ENCODE results near the gene SNED1.

Gene SNED1

GRCh38 chr2:241038374-241039180, 40.2 kb downstream of the SNED1 start:
- Histone ChIP-seq H3K27ac (ENCODE audit: low read depth, low read length) (no peak overlapping the region), H3K9me3 (ENCODE audit: control insufficient read depth, insufficient read depth, low read length) (no peaks in the 10 kb centered on the region), H3K36me3 (ENCODE audit: control insufficient read depth, insufficient read depth, low read length) (no peaks in the 10 kb centered on the region), H3K9ac (ENCODE audit: low read depth, low read length) (no peak overlapping the region), H3K27me3 (ENCODE audit: control insufficient read depth, insufficient read depth, low read length) (peaks cover 33% of the 10 kb centered on the region), H3K4me1 (ENCODE audit: control insufficient read depth, insufficient read depth, low read length) (peaks cover 6% of the 10 kb centered on the region; the same call in 1 of the 2 replicates), H3K4me3 (ENCODE audit: low read depth, low read length) (no peak overlapping the region)

GRCh38 chr2:241039416-241039815, 41.0 kb downstream of the SNED1 start:
- peaks cover 33% of the 10 kb centered on the region for H3K27me3 ChIP-seq (ENCODE audit: control insufficient read depth, insufficient read depth, low read length)

GRCh38 chr2:241040081-241040803, 41.8 kb downstream of the SNED1 start:
- H3K9me3 ChIP-seq (ENCODE audit: control insufficient read depth, insufficient read depth, low read length): no peaks in the 10 kb centered on the region
- H3K27ac ChIP-seq (ENCODE audit: low read depth, low read length): no peak overlapping the region
- H3K4me1 ChIP-seq (ENCODE audit: control insufficient read depth, insufficient read depth, low read length): peaks cover 6% of the 10 kb centered on the region; the same call in 1 of the 2 replicates
- H3K9ac ChIP-seq (ENCODE audit: low read depth, low read length): no peak overlapping the region
- H3K4me3 ChIP-seq (ENCODE audit: low read depth, low read length): no peak overlapping the region
- no peaks in the 10 kb centered on the region for H3K36me3 ChIP-seq (ENCODE audit: control insufficient read depth, insufficient read depth, low read length)
- peaks cover 26% of the 10 kb centered on the region for H3K27me3 ChIP-seq (ENCODE audit: control insufficient read depth, insufficient read depth, low read length)

More at GRCh38 chr2:241039416-241039815, 41.0 kb downstream of the SNED1 start:
- no peak overlapping the region for H3K9ac ChIP-seq (ENCODE audit: low read depth, low read length)
- no peaks in the 10 kb centered on the region for H3K36me3 ChIP-seq (ENCODE audit: control insufficient read depth, insufficient read depth, low read length)
- H3K4me3 ChIP-seq (ENCODE audit: low read depth, low read length): no peak overlapping the region
- no peaks in the 10 kb centered on the region for H3K9me3 ChIP-seq (ENCODE audit: control insufficient read depth, insufficient read depth, low read length)
- H3K4me1 ChIP-seq (ENCODE audit: control insufficient read depth, insufficient read depth, low read length): peaks cover 6% of the 10 kb centered on the region; the same call in 1 of the 2 replicates
- H3K27ac ChIP-seq (ENCODE audit: low read depth, low read length): no peak overlapping the region

- Histone ChIP-seq H3K36me3 (ENCODE audit: control insufficient read depth, insufficient read depth, low read length) (no peaks in the 10 kb centered on the region), H3K9ac (ENCODE audit: low read depth, low read length) (no peak overlapping the region), H3K27me3 (ENCODE audit: control insufficient read depth, insufficient read depth, low read length) (peaks cover 18% of the 10 kb centered on the region), H3K9me3 (ENCODE audit: control insufficient read depth, insufficient read depth, low read length) (no peaks in the 10 kb centered on the region), H3K4me1 (ENCODE audit: control insufficient read depth, insufficient read depth, low read length) (peaks cover 5% of the 10 kb centered on the region; the same call in 1 of the 2 replicates), H3K4me3 (ENCODE audit: low read depth, low read length) (no peak overlapping the region), H3K27ac (ENCODE audit: low read depth, low read length) (no peak overlapping the region)
Observed at GRCh38 chr2:241041589-241042158, 43.3 kb downstream of the SNED1 start.

DNA sequence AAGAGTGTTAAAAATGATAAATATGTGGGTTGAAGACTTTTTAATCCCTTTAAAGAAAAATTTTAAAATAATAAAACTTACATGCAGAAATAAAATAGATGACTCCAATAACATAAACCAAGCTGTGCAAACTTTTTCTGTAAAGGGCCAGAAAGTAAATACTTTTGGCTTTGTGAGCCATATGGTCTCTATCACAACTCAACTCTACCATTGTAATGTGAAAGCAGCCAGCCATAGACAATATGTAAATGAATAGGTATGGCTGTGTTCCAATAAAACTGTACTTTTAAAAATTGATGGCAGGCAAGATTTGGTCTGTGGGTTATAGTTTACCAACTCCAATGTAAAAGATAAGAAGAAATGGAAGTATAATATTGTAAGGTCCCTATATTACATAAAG, 45.2 kb downstream of the SNED1 start:
- H3K36me3 ChIP-seq (ENCODE audit: control insufficient read depth, insufficient read depth, low read length): no peaks in the 10 kb centered on the region
- H3K27me3 ChIP-seq (ENCODE audit: control insufficient read depth, insufficient read depth, low read length): 0 out of 2 replicates have a peak, but pooled peaks cover 4% of the 10 kb centered on the region
- no peak overlapping the region for H3K27ac ChIP-seq (ENCODE audit: low read depth, low read length)
- H3K4me1 ChIP-seq (ENCODE audit: control insufficient read depth, insufficient read depth, low read length): no peaks in the 10 kb centered on the region
- H3K9me3 ChIP-seq (ENCODE audit: control insufficient read depth, insufficient read depth, low read length): no peaks in the 10 kb centered on the region
- H3K9ac ChIP-seq (ENCODE audit: low read depth, low read length): no peak overlapping the region
- H3K4me3 ChIP-seq (ENCODE audit: low read depth, low read length): no peak overlapping the region

DNA sequence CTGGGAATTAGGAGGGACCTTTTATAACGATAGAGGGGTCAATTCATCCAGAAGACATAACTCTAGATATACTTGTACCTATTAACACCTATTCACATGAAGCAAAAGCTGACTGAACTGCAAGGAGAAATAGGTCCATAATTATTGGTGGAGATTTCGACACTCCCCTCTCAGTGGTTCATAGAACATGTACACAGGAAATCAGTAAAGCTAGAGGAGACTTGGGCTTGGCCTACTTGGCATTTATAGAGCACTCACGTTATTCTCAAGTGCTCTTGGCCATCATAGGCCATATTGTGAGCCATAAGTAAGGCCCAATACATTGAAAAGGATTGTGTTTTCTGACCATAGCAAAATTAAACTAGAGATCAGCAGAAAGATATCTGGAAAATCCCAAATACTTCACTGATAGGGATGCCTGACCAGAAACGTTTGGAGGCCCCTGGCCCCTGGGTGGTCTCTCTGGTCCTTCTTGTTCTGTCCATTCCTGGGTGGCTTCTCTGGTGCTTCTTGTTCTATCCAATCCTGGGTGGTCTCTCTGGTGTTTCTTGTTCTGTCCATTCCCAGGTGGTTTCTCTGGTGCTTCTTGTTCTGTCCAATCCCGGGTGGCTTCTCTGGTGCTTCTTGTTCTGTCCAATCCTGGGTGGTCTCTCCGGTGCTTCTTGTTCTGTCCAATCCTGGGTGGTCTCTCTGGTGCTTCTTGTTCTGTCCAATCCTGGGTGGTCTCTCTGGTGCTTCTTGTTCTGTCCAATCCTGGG, 49.0 kb downstream of the SNED1 start:
- Histone ChIP-seq H3K4me1 (ENCODE audit: control insufficient read depth, insufficient read depth, low read length) (no peaks in the 10 kb centered on the region), H3K36me3 (ENCODE audit: control insufficient read depth, insufficient read depth, low read length) (no peaks in the 10 kb centered on the region), H3K27me3 (ENCODE audit: control insufficient read depth, insufficient read depth, low read length) (peaks cover 4% of the 10 kb centered on the region; the same call in 1 of the 2 replicates), H3K9me3 (ENCODE audit: control insufficient read depth, insufficient read depth, low read length) (no peaks in the 10 kb centered on the region), H3K9ac (ENCODE audit: low read depth, low read length) (no peak overlapping the region), H3K27ac (ENCODE audit: low read depth, low read length) (no peak overlapping the region), H3K4me3 (ENCODE audit: low read depth, low read length) (no peak overlapping the region)

DNA sequence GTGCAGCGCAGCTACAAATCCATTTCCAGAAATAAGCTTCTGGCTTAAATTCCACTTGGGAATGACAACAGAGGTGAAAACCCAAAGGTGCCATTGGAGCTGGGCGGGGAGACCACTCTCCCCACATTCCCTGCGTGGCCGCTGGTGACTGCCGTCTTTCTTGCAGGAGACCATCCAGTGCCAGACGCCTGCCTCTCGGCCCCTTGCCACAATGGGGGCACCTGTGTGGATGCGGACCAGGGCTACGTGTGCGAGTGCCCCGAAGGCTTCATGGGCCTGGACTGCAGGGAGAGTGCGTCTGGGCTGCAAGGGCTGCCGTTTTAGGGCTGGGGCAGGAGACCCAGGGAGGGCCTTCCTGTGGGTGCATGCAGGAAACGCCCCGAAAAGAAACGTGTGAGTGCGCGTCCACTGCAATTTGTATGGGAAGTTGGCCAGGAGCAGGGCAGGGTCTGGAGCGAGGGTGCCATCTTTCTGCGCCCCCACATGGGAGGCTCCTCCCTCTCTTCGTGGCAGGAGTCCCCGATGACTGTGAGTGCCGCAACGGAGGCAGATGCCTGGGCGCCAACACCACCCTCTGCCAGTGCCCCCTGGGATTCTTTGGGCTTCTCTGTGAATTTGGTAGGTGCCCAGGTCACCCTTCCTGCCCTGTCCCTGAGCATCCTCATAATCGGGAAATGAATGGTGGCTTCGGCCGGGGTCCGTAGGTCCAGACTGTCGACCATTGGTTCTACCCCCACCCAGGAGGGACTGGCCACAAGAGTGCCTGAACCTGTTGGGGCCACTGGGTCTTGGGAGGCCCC, 49.9 kb downstream of the SNED1 start:
- Histone ChIP-seq H3K9me3 (ENCODE audit: control insufficient read depth, insufficient read depth, low read length) (no peaks in the 10 kb centered on the region), H3K27ac (ENCODE audit: low read depth, low read length) (no peak overlapping the region), H3K4me1 (ENCODE audit: control insufficient read depth, insufficient read depth, low read length) (no peaks in the 10 kb centered on the region), H3K36me3 (ENCODE audit: control insufficient read depth, insufficient read depth, low read length) (no peaks in the 10 kb centered on the region), H3K4me3 (ENCODE audit: low read depth, low read length) (no peak overlapping the region), H3K27me3 (ENCODE audit: control insufficient read depth, insufficient read depth, low read length) (no peaks in the 10 kb centered on the region; the same call in 1 of the 2 replicates), H3K9ac (ENCODE audit: low read depth, low read length) (no peak overlapping the region)

DNA sequence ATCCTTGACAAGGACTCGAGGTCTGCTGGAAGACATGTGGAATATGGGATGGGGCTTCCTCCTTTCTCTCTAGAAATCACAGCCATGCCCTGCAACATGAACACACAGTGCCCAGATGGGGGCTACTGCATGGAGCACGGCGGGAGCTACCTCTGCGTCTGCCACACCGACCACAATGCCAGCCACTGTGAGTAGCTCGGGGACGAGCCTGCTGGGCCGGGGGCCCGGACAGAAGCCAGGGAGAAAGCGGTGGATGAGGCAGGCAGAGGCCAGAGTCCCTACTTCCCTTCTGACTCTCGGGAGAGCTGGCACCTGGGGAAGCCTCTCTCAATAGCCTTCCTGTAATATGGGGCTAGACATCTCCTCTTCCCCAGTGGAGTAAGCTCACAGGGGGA, 50.5 kb downstream of the SNED1 start:
- Histone ChIP-seq H3K27ac (ENCODE audit: low read depth, low read length) (no peak overlapping the region), H3K36me3 (ENCODE audit: control insufficient read depth, insufficient read depth, low read length) (no peaks in the 10 kb centered on the region), H3K4me3 (ENCODE audit: low read depth, low read length) (no peak overlapping the region), H3K9me3 (ENCODE audit: control insufficient read depth, insufficient read depth, low read length) (no peaks in the 10 kb centered on the region), H3K27me3 (ENCODE audit: control insufficient read depth, insufficient read depth, low read length) (no peaks in the 10 kb centered on the region; the same call in 1 of the 2 replicates), H3K4me1 (ENCODE audit: control insufficient read depth, insufficient read depth, low read length) (no peaks in the 10 kb centered on the region), H3K9ac (ENCODE audit: low read depth, low read length) (no peak overlapping the region)

- Histone ChIP-seq H3K4me3 (ENCODE audit: low read depth, low read length) (no peak overlapping the region), H3K27me3 (ENCODE audit: control insufficient read depth, insufficient read depth, low read length) (no peaks in the 10 kb centered on the region; the same call in 1 of the 2 replicates), H3K36me3 (ENCODE audit: control insufficient read depth, insufficient read depth, low read length) (no peaks in the 10 kb centered on the region), H3K9me3 (ENCODE audit: control insufficient read depth, insufficient read depth, low read length) (no peaks in the 10 kb centered on the region), H3K27ac (ENCODE audit: low read depth, low read length) (no peak overlapping the region), H3K9ac (ENCODE audit: low read depth, low read length) (no peak overlapping the region), H3K4me1 (ENCODE audit: control insufficient read depth, insufficient read depth, low read length) (no peaks in the 10 kb centered on the region)
Observed at GRCh38 chr2:241049739-241050623, 51.6 kb downstream of the SNED1 start.
